T-helper 2 cell treated with Interferon-gamma antibody and Interleukin-4, amounts not matched to agents 5 μg/mL and 100 μg/mL, for 36 hours (primary cell): ENCODE measurements around the gene PDE4D.
"Not testable (repeated sequence)": the region's sequence is repeated elsewhere in the genome, so short reads cannot be mapped to it uniquely, and the experiment has no call there.

ENCODE experiments used
- DNase-seq: peaks from one replicate; pipeline ENCODE4 v3.0.0; 2021; ENCODE audit warnings: low spot score
- H3K27ac Mint-ChIP-seq: one replicate; pipeline ENCODE4 v1.8.0; 2021; ENCODE audit warnings: mild to moderate bottlenecking, mixed read lengths
- H3K27me3 Mint-ChIP-seq: one replicate; pipeline ENCODE4 v1.8.0; 2021; ENCODE audit warnings: low read depth, mixed read lengths
- H3K36me3 Mint-ChIP-seq: one replicate; pipeline ENCODE4 v1.8.0; 2021; ENCODE audit warnings: low read depth, mixed read lengths
- H3K4me1 Mint-ChIP-seq: one replicate; pipeline ENCODE4 v1.8.0; 2021; ENCODE audit warnings: low read depth, mixed read lengths
- H3K4me3 Mint-ChIP-seq: one replicate; pipeline ENCODE4 v1.8.0; 2022; ENCODE audit warnings: mild to moderate bottlenecking, moderate library complexity, mixed read lengths
- H3K9me3 Mint-ChIP-seq: one replicate; pipeline ENCODE4 v1.8.0; 2021; ENCODE audit warnings: mixed read lengths

Gene PDE4D

GRCh38 chr5:59584858-59585846 is 308.4 kb downstream of the PDE4D start:
- H3K27ac Mint-ChIP-seq: no peak overlapping the region
- no peak for DNase-seq
- no peaks in the 10 kb centered on the region for H3K36me3 Mint-ChIP-seq
- no peaks in the 10 kb centered on the region for H3K4me1 Mint-ChIP-seq
- no peaks in the 10 kb centered on the region for H3K9me3 Mint-ChIP-seq
- no peak overlapping the region for H3K4me3 Mint-ChIP-seq
- peaks cover 38% of the 10 kb centered on the region for H3K27me3 Mint-ChIP-seq

DNA sequence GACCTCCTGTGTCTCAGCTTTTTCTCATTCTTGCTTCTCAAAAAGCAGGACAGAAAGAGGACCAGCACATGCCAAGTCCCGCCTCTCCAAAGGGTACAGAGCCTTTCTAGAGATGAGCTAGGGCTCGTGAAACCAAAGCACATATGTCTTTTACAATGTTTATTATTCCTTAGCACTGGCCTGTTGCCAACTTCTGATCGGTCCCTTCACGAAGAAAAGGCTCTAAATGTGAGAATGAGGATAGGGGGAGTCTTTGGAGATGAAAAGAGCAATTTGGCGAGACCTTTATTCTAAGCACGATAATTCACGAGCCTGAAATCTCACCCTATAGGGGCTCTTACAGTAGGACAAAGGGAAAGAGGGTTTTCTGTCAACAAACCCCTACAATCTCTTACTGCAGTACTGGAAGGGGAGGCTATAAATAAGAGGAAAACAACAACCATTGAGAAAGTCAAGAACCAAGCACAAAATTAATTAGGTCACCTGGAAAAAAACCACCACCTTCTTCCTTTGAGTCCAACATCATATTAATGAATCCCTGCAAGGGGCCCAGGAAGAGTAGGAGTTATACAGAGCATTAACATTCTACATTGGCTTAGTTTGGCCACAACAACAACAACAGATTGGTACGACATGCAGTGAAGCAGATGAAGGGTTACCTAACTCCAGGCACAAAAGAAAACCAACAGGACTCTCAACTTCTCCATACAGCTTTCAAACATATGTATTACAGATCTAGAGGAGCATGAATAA is 309.5 kb downstream of the PDE4D start:
- no peak overlapping the region for H3K27ac Mint-ChIP-seq

GRCh38 chr5:59583151-59583809 is 310.2 kb downstream of the PDE4D start:
- H3K27me3 Mint-ChIP-seq: peaks cover 43% of the 10 kb centered on the region
- H3K36me3 Mint-ChIP-seq: no peaks in the 10 kb centered on the region
- no peak for DNase-seq
- H3K4me3 Mint-ChIP-seq: no peak overlapping the region
- no peaks in the 10 kb centered on the region for H3K9me3 Mint-ChIP-seq
- H3K27ac Mint-ChIP-seq: no peak overlapping the region
- no peaks in the 10 kb centered on the region for H3K4me1 Mint-ChIP-seq

More for the DNA sequence above, 309.5 kb downstream of the PDE4D start:
- Mint-ChIP-seq H3K4me1 (no peaks in the 10 kb centered on the region), H3K36me3 (no peaks in the 10 kb centered on the region), H3K27me3 (peaks cover 38% of the 10 kb centered on the region), H3K4me3 (no peak overlapping the region), H3K9me3 (no peaks in the 10 kb centered on the region)
- DNase-seq: no peak

DNA sequence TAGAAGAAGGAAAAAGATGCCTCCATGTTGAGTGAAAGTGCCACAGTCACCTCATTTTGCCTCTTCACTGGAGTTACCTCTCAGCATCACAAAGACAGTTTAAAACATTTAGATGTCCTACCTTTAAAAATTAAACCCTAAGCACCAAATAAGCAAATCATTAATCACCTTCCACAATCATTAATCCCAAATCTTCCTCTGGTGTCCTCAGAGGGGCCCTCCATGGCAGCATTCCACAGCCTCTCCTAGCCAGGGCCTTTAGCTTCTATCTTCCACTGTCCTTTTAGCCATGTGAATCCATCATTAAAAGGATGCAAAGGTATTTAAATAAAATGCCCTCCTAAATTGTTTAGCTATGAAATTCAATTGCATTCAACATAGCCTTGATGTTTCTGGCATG is 310.8 kb downstream of the PDE4D start:
- Mint-ChIP-seq H3K27ac (no peak overlapping the region), H3K36me3 (no peaks in the 10 kb centered on the region), H3K4me1 (no peaks in the 10 kb centered on the region), H3K9me3 (no peaks in the 10 kb centered on the region), H3K4me3 (no peak overlapping the region), H3K27me3 (peaks cover 37% of the 10 kb centered on the region)
- no peak for DNase-seq

DNA sequence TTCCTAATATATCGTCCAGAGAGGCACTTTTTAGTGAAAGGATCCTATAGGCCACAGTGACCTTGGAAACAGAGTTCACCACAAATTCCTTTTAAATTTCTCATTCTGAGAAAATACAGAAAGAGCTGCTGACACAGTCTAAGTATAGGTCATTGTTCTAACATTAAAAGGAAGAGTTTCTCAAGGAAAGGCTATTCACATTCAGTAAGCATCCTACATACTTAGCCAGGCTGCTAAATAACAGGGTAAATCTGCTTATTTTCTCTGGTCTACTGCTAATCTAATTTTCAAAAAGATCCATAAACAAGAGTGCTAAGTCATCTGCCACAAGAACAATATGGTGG is 313.7 kb downstream of the PDE4D start:
- DNase-seq: no peak
- peaks cover 13% of the 10 kb centered on the region for H3K27me3 Mint-ChIP-seq
- H3K4me3 Mint-ChIP-seq: no peak overlapping the region
- no peaks in the 10 kb centered on the region for H3K9me3 Mint-ChIP-seq
- no peaks in the 10 kb centered on the region for H3K4me1 Mint-ChIP-seq
- no peak overlapping the region for H3K27ac Mint-ChIP-seq
- H3K36me3 Mint-ChIP-seq: no peaks in the 10 kb centered on the region

DNA sequence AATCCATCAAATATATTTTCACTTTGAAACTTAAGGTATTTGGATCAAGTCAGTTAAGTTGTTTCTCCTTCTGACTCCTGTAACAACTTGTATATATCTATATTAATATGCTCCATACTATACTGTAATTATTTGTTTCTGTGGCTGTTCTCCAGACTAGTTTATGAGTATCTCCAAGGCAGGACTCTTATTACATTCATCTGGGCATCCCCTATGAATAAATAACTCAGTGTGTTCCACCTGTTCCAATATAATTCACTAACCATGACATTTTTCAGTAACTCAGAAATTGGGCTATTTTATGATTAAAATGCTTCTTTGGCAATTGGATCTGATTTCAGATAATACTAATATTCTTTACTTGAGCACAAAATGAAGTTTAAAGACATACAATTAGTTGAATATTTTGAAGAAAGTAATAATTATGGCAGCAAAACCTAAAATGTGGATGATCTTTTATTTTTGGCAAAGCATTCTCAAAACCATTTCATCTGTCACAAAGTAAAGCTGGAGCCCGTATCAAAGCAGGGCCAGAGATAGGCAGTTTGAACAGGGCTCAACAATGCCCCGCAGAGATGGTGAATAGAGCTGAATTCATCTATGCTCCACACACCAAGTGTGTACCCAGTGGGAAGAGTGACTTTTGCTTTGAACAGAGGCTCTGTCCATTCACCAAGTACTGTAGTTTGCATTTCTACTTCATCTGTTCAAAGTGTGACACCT is 314.3 kb downstream of the PDE4D start:
- Mint-ChIP-seq H3K36me3 (no peaks in the 10 kb centered on the region), H3K4me1 (no peaks in the 10 kb centered on the region), H3K4me3 (no peak overlapping the region), H3K27ac (no peak overlapping the region), H3K27me3 (peaks cover 9% of the 10 kb centered on the region), H3K9me3 (no peaks in the 10 kb centered on the region)
- DNase-seq: no peak

DNA sequence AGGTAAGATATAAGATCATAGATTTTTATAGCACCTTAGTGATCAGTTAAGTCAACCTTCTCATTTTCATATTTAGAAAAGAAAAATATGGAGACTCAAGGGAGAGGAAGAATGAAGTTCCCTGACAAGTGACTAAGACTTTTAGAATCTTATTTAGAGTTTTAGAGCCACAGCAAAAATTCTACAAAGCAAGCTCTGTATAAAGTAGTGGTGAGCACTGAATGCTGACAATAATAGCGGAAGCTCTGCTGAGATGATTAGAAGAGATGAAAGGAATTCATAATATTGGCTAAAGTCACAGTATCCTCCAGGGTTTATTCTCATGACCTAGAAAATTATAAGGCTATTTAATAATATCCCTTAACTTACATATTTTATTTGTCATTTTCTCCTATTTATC is 316.0 kb downstream of the PDE4D start:
- H3K27ac Mint-ChIP-seq: no peak overlapping the region
- DNase-seq: no peak
- H3K9me3 Mint-ChIP-seq: no peaks in the 10 kb centered on the region
- H3K4me1 Mint-ChIP-seq: no peaks in the 10 kb centered on the region
- H3K4me3 Mint-ChIP-seq: no peak overlapping the region
- no peaks in the 10 kb centered on the region for H3K36me3 Mint-ChIP-seq
- H3K27me3 Mint-ChIP-seq: peaks cover 6% of the 10 kb centered on the region

DNA sequence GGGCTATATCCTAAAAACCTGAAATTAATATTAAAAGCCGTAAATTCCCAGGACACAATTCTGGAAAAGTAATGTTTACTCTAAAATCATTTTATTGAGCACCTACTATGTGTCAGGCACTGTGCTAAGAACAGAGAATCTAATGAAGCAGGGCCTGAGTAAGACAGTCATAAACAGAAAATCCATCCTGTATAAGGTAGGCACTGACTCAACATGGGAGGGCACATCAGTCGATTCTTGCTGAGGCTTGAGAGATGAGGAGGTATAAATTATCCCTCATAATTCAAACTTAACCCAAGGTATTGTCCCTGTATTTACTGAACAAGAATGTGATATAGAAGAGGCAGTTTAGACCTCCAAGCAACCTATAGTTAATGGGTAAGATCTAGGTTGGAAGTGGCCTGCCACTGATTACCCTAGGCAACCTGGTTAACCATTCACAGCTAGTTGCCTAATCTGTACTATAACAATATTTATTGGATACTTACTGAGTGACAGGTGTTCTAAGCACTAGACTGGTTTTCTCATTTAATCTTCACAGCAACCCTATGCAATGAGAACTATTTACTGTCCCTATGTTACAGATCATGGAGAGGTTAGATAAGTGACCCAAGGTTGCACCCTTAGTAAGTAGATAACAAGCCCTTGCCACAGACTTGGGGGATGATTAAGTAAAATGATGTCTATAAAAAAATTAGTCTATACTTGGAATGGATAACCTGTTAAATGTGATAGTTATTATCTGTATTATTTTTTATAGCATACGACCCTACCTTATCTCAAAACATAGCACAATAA is 317.7 kb downstream of the PDE4D start:
- no peak overlapping the region for H3K4me3 Mint-ChIP-seq
- DNase-seq: no peak
- H3K27ac Mint-ChIP-seq: no peak overlapping the region
- no peaks in the 10 kb centered on the region for H3K36me3 Mint-ChIP-seq
- peaks cover 6% of the 10 kb centered on the region for H3K27me3 Mint-ChIP-seq
- no peaks in the 10 kb centered on the region for H3K4me1 Mint-ChIP-seq
- H3K9me3 Mint-ChIP-seq: no peaks in the 10 kb centered on the region

GRCh38 chr5:59573509-59573908 is 320.0 kb downstream of the PDE4D start:
- H3K36me3 Mint-ChIP-seq, DNase-seq, H3K27ac Mint-ChIP-seq, H3K9me3 Mint-ChIP-seq, H3K4me3 Mint-ChIP-seq, H3K27me3 Mint-ChIP-seq, H3K4me1 Mint-ChIP-seq: not testable (repeated sequence)

DNA sequence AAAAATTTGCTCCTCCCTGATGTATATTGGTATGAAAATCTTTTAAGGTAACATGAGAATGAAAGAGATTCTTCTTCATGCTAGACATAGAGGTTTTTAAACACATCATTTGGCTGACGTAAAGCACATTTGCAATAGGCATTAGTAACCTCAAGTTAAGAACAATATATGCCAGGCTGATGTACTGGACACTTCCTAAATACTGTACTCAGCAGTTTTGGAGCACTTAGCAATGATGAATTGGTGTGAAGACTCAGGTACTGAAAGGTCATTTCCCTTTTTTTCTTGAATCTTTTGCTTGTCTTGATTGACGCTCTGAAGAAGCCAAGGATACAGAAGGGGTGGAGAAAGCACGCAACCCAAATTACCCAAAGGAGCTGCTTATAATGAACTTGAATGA is 322.5 kb downstream of the PDE4D start:
- Mint-ChIP-seq H3K4me3 (no peak overlapping the region), H3K9me3 (no peaks in the 10 kb centered on the region), H3K4me1 (no peaks in the 10 kb centered on the region), H3K36me3 (no peaks in the 10 kb centered on the region), H3K27ac (no peak overlapping the region), H3K27me3 (peaks cover 2% of the 10 kb centered on the region)
- DNase-seq: no peak

DNA sequence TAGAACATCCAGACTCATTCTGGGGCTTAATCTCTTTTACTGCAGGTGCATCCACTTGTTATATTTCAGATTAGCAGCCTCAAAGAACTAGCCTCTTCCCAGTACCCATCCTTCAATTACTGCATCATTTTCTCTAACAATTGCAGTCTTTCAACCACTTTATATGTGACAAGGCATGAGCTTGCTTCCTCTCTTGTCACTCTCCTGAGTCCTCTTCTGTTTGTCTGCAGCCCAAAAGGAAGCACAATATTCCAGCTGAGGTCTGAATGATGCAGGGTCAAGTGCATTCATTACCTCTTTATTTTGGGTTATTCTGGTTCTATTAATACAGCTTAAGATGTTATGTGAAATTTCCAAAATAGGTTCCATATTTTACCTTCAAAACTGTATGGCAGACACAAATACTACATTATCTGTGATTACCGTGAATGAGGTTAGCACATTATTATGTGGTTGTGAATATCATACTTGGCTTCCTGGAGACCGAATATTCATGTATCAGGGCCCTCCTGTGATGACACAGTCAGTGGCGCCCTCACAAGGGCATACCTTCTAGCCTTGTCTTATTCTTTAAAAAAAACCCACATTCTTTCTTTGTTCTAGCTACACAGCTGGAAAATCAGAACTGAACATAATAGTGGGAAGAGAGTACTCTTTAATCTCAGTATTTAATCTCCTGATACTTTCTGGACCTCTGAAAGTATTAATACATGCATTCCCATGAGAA is 323.8 kb downstream of the PDE4D start:
- Mint-ChIP-seq H3K4me1 (no peaks in the 10 kb centered on the region), H3K9me3 (no peaks in the 10 kb centered on the region), H3K4me3 (no peak overlapping the region), H3K27me3 (peaks cover 2% of the 10 kb centered on the region), H3K27ac (no peak overlapping the region), H3K36me3 (no peaks in the 10 kb centered on the region)
- DNase-seq: no peak

GRCh38 chr5:59569158-59569557 is 324.4 kb downstream of the PDE4D start:
- H3K27me3 Mint-ChIP-seq: peaks cover 2% of the 10 kb centered on the region
- no peaks in the 10 kb centered on the region for H3K4me1 Mint-ChIP-seq
- no peak for DNase-seq
- H3K4me3 Mint-ChIP-seq: no peak overlapping the region
- H3K9me3 Mint-ChIP-seq: no peaks in the 10 kb centered on the region
- H3K27ac Mint-ChIP-seq: no peak overlapping the region
- H3K36me3 Mint-ChIP-seq: no peaks in the 10 kb centered on the region
